ENCODE measurements around the gene GFI1. TPM values are rescaled to one million over a fixed set of nuclear protein-coding genes. Genes with fewer than 3 reads are reported as not detected.

Gene GFI1
- total and polyA plus RNA-seq, 2 of the 8 experiments (the other 6 are each of a cell fraction or from before 2014, with no cell fraction given): 0.08 to 0.17 TPM

GRCh38 chr1:92503043-92503925 is 16.6 kb upstream of the GFI1 start:
- Histone ChIP-seq H2BK5ac (ENCODE audit: low read depth, low read length) (no peak overlapping the region), H3K9ac (replicated peaks in 1 of 4; ENCODE audit: extremely low read depth in 1 of 4, low read depth in 3 of 4, low read length in 3 of 4) (no peak overlapping the region), H3K79me2 (ENCODE audit: control insufficient read depth in 1 of 2, insufficient read depth in 2 of 2, low read length in 2 of 2) (no peaks in the 10 kb centered on the region), H3K4me2 (ENCODE audit: insufficient read depth in 1 of 2, low read depth in 2 of 2, low read length in 2 of 2) (no peak overlapping the region), H4K5ac (ENCODE audit: insufficient read length, low read depth, low read length) (no peak overlapping the region), H3K27me3 (replicated peaks in 1 of 4; ENCODE audit: control insufficient read depth in 3 of 4, extremely low read depth in 1 of 4, insufficient read depth in 3 of 4, low read length in 3 of 4) (no peaks in the 10 kb centered on the region), H3K4me3 (ENCODE audit: extremely low read depth in 1 of 4, insufficient read depth in 2 of 4, low read depth in 3 of 4, low read length in 4 of 4) (no peak overlapping the region), H4K20me1 (replicated peaks in 1 of 2; ENCODE audit: control insufficient read depth in 1 of 2, insufficient read depth in 2 of 2, low read length in 2 of 2) (no peaks in the 10 kb centered on the region), H3K56ac (replicated peaks; ENCODE audit: insufficient read length, low read depth, low read length) (no peak overlapping the region), H3K23ac (ENCODE audit: insufficient read length) (no peak overlapping the region), H4K91ac (replicated peaks; ENCODE audit: insufficient read length, low read length) (no peak overlapping the region), H2AK5ac (ENCODE audit: low read depth, low read length) (no peak overlapping the region), H2BK120ac (replicated peaks; ENCODE audit: low read depth, low read length) (no peak overlapping the region), H3K27ac (ENCODE audit: low read depth, low read length) (no peak overlapping the region), H3K14ac (ENCODE audit: insufficient read length) (no peak overlapping the region), H3K9me3 (ENCODE audit: insufficient read depth in 2 of 2, low read depth in 1 of 2, low read length in 1 of 2) (no peaks in the 10 kb centered on the region), H2BK12ac (ENCODE audit: low read depth, low read length) (no peak overlapping the region), H3K4ac (replicated peaks; ENCODE audit: insufficient read length, low read depth, low read length) (no peak overlapping the region), H2AFZ (ENCODE audit: low read length) (no peak overlapping the region), H3K23me2 (ENCODE audit: low read depth, low read length) (no peaks in the 10 kb centered on the region), H2BK15ac (ENCODE audit: low read length) (no peak overlapping the region), H2BK20ac (ENCODE audit: low read length) (no peak overlapping the region), H4K8ac (ENCODE audit: extremely low read depth, insufficient read depth, low read length) (no peak overlapping the region), H3K18ac (ENCODE audit: extremely low read depth, low read length) (no peak overlapping the region), H3K79me1 (ENCODE audit: low read depth, low read length) (no peaks in the 10 kb centered on the region), H3K4me1 (replicated peaks in 1 of 4; ENCODE audit: control insufficient read depth in 3 of 4, insufficient read depth in 4 of 4, low read length in 3 of 4) (no peaks in the 10 kb centered on the region), H3K36me3 (ENCODE audit: control insufficient read depth in 2 of 4, insufficient read depth in 4 of 4, low read length in 3 of 4) (no peaks in the 10 kb centered on the region)
- ChIA-PET CTCF (ENCODE audit: partially characterized antibody) (no interaction called here), POLR2A (ENCODE audit: partially characterized antibody) (interaction anchor here (1.2 kb wide), 1 partner anchor 14 kb away, joined by 3 read pairs; no protein-coding TSS in a partner anchor)
- DNase-seq (ENCODE audit: low read depth in 1 of 2, low spot score in 2 of 2): no peak
- no peak for FAIRE-seq
- WGBS, 2 experiments (ENCODE audit: extremely low coverage in 1 of 2, insufficient coverage in 1 of 2, insufficient read length in 1 of 2, insufficient replicate concordance in 2 of 2, low coverage in 1 of 2, low lambda C conversion rate in 2 of 2, missing lambda C conversion rate in 1 of 2): 89% methylated on average over 6 of the region's 6 CpGs; no CpG with 5 or more reads in 1 of the 2 experiments
- TF ChIP-seq TAF7 (optimal IDR thresholded peaks at IDR 0.05; ENCODE audit: borderline replicate concordance, low read depth, low read length) (no peak), POLR2AphosphoS5 (IDR thresholded peaks at IDR 0.05; ENCODE audit: low read depth, low read length) (no peak), CTCF (IDR thresholded peaks at IDR 0.05; ENCODE audit: control extremely low read depth in 1 of 3, insufficient read depth in 1 of 3, low read depth in 1 of 3, low read length in 3 of 3) (no peak), RBBP5 (IDR thresholded peaks at IDR 0.05; ENCODE audit: borderline replicate concordance, low read depth, low read length) (no peak), CREB1 (IDR thresholded peaks at IDR 0.05) (no peak), HDAC2 (IDR thresholded peaks at IDR 0.05; ENCODE audit: borderline replicate concordance in 1 of 2, low read depth in 2 of 2, low read length in 2 of 2) (no peak), RXRA (IDR thresholded peaks at IDR 0.05; ENCODE audit: insufficient read depth, low read depth, low read length) (no peak), POLR2A (IDR thresholded peaks at IDR 0.05; ENCODE audit: control extremely low read depth in 1 of 2, low read depth in 2 of 2, low read length in 2 of 2) (no peak), BCL11A (IDR thresholded peaks at IDR 0.05; ENCODE audit: low read depth in 2 of 2, low read length in 2 of 2) (no peak), BRCA1 (IDR thresholded peaks at IDR 0.05; ENCODE audit: low read depth, low read length) (no peak)

All from H1 (cell line).